Glutamatergic neuron (in vitro differentiated cells): ENCODE measurements around the gene ACSF3. TPM values are rescaled to one million over a fixed set of nuclear protein-coding genes. Genes with fewer than 3 reads are reported as not detected.

ENCODE experiments used
- DNase-seq: peaks from one replicate; pipeline ENCODE4 v3.0.0; 2022
- H3K27ac Mint-ChIP-seq: one replicate; pipeline ENCODE4 v1.8.0; 2020; ENCODE audit warnings: mild to moderate bottlenecking, mixed read lengths, inconsistent platforms; ENCODE audit not compliant: unreplicated experiment
- H3K27me3 Mint-ChIP-seq: one replicate; pipeline ENCODE4 v1.8.0; 2020; ENCODE audit warnings: mild to moderate bottlenecking, moderate library complexity, mixed read lengths, inconsistent platforms; ENCODE audit not compliant: unreplicated experiment
- H3K36me3 Mint-ChIP-seq: one replicate; pipeline ENCODE4 v1.8.0; 2020; ENCODE audit warnings: mild to moderate bottlenecking, mixed read lengths, inconsistent platforms; ENCODE audit not compliant: unreplicated experiment
- H3K4me1 Mint-ChIP-seq: one replicate; pipeline ENCODE4 v1.8.0; 2020; ENCODE audit warnings: mild to moderate bottlenecking, low read depth, mixed read lengths, inconsistent platforms; ENCODE audit not compliant: unreplicated experiment
- H3K4me3 Mint-ChIP-seq: one replicate; pipeline ENCODE4 v1.8.0; 2020; ENCODE audit warnings: mild to moderate bottlenecking, mixed read lengths, inconsistent platforms; ENCODE audit not compliant: unreplicated experiment
- H3K9me3 Mint-ChIP-seq: one replicate; pipeline ENCODE4 v1.8.0; 2020; ENCODE audit warnings: mild to moderate bottlenecking, moderate library complexity, mixed read lengths, inconsistent platforms; ENCODE audit not compliant: unreplicated experiment
- CTCF ChIP-seq: fragments of 200-600 bp; sonication (generic); IDR thresholded peaks from one replicate; pipeline ENCODE4 v1.5.0; 2021; ENCODE audit not compliant: partially characterized antibody, unreplicated experiment
- total RNA-seq: library from RNA; stranded (reverse); fragmentation: NEBNext Ultra II Directional; extraction: Animal tissue kit (Norgen Biotek cat#: 25700); gene quantifications from one replicate; pipeline ENCODE4 v1.2.1, GENCODE V29; 2021; ENCODE audit not compliant: unreplicated experiment

ACSF3 gene
- total RNA-seq, 1 donor from 2014 or later, result 29.3 TPM

GRCh38 chr16:89143201-89143741 lies 49.6 kb downstream of the ACSF3 start:
- Mint-ChIP-seq H3K27me3 (no peaks in the 10 kb centered on the region), H3K9me3 (peaks cover 1% of the 10 kb centered on the region), H3K4me3 (no peak overlapping the region), H3K36me3 (peaks cover 9% of the 10 kb centered on the region), H3K4me1 (no peaks in the 10 kb centered on the region), H3K27ac (no peak overlapping the region)
- peak; percentile 24 for DNase-seq
- no peak for TF ChIP-seq CTCF

GRCh38 chr16:89143911-89144675 lies 50.4 kb downstream of the ACSF3 start:
- Mint-ChIP-seq H3K9me3 (peaks cover 5% of the 10 kb centered on the region), H3K36me3 (peaks cover 15% of the 10 kb centered on the region), H3K4me1 (no peaks in the 10 kb centered on the region), H3K27ac (no peak overlapping the region), H3K4me3 (no peak overlapping the region), H3K27me3 (peaks cover 3% of the 10 kb centered on the region)
- TF ChIP-seq CTCF, result no peak
- peak; percentile 8 for DNase-seq

GRCh38 chr16:89144681-89145080 lies 51.0 kb downstream of the ACSF3 start:
- no peaks in the 10 kb centered on the region for H3K4me1 Mint-ChIP-seq
- no peak overlapping the region for H3K27ac Mint-ChIP-seq
- H3K36me3 Mint-ChIP-seq, result peaks cover 21% of the 10 kb centered on the region
- peaks cover 3% of the 10 kb centered on the region for H3K27me3 Mint-ChIP-seq
- H3K4me3 Mint-ChIP-seq, result no peak overlapping the region
- H3K9me3 Mint-ChIP-seq, result peaks cover 10% of the 10 kb centered on the region
- no peak for TF ChIP-seq CTCF
- DNase-seq, result peak; percentile 14

- Mint-ChIP-seq H3K9me3 (peaks cover 15% of the 10 kb centered on the region), H3K27ac (no peak overlapping the region), H3K4me1 (no peaks in the 10 kb centered on the region), H3K27me3 (peaks cover 3% of the 10 kb centered on the region), H3K36me3 (peaks cover 23% of the 10 kb centered on the region), H3K4me3 (no peak overlapping the region)
- DNase-seq, result peak; percentile 9
- no peak for TF ChIP-seq CTCF
Measured at GRCh38 chr16:89145406-89146161, 51.9 kb downstream of the ACSF3 start.
